Measurements from ENCODE around the gene ST7. TPM values are rescaled to one million over a fixed set of nuclear protein-coding genes. Genes with fewer than 3 reads are reported as not detected.

Gene ST7
- total and polyA plus RNA-seq, 2 of the 13 experiments (the other 11 are each of a cell fraction or from before 2014, with no cell fraction given): 17.3 to 23.5 TPM

- Histone ChIP-seq H3K9me3 (ENCODE audit: low read length) (no peaks in the 10 kb centered on the region), H3K9ac (ENCODE audit: insufficient read depth, low read depth, low read length) (no peak overlapping the region), H3K27ac (ENCODE audit: extremely low read length, insufficient read depth, low read length) (no peak overlapping the region), H2AFZ (ENCODE audit: low read length) (no peak overlapping the region), H3K4me2 (ENCODE audit: low read depth, low read length) (no peak overlapping the region), H3K4me1 (ENCODE audit: insufficient read depth, low read length) (peaks cover 9% of the 10 kb centered on the region), H3K36me3 (replicated peaks in 1 of 2; ENCODE audit: control insufficient read depth in 1 of 2, insufficient read depth in 2 of 2, low read length in 2 of 2) (peaks cover 3 to 9% of the 10 kb centered on the region in 2 experiments; a peak in 2 of 5 replicates), H4K20me1 (ENCODE audit: insufficient read depth, low read length) (no peaks in the 10 kb centered on the region), H3K79me2 (ENCODE audit: insufficient read depth, low read length) (no peaks in the 10 kb centered on the region), H3K4me3 (replicated peaks in 1 of 3; ENCODE audit: insufficient read depth in 1 of 3, low read depth in 2 of 3, low read length in 3 of 3) (no peak overlapping the region), H3K27me3 (ENCODE audit: control insufficient read depth in 1 of 2, insufficient read depth in 2 of 2, low read length in 2 of 2) (no peaks in the 10 kb centered on the region)
- BruUV-seq (replicated peaks): no TSS peak
- POLR2A ChIA-PET: no interaction called here
- DNase-seq (ENCODE audit: low spot score) (no peak), FAIRE-seq (no peak), ATAC-seq (no peak)
- intact Hi-C loops (cut with micrococcal nuclease; ENCODE audit: unreplicated experiment) (no loop called here), in situ Hi-C loops (cut with HindIII; ENCODE audit: extremely low pct_ligation_motif_present, low pct_unique_long_range_greater_than_20kb) (no loop called here)
- 85% methylated on average over 4 of the region's 4 CpGs for WGBS (ENCODE audit: low lambda C conversion rate)
- CTCF ChIA-PET (ENCODE audit: low intra/inter-chr PET ratio, low total read pairs): no interaction called here
- TF ChIP-seq ZNF687 (CRISPR knock-in tag; IDR thresholded peaks at IDR 0.05): no peak
- no peak for TF ChIP-seq CBX2 (IDR thresholded peaks at IDR 0.05; ENCODE audit: low read depth, low read length)
- TF ChIP-seq CBX2 (CRISPR knock-in tag; IDR thresholded peaks at IDR 0.05; ENCODE audit: low read depth): no peak
- TF ChIP-seq, protein P1, sequence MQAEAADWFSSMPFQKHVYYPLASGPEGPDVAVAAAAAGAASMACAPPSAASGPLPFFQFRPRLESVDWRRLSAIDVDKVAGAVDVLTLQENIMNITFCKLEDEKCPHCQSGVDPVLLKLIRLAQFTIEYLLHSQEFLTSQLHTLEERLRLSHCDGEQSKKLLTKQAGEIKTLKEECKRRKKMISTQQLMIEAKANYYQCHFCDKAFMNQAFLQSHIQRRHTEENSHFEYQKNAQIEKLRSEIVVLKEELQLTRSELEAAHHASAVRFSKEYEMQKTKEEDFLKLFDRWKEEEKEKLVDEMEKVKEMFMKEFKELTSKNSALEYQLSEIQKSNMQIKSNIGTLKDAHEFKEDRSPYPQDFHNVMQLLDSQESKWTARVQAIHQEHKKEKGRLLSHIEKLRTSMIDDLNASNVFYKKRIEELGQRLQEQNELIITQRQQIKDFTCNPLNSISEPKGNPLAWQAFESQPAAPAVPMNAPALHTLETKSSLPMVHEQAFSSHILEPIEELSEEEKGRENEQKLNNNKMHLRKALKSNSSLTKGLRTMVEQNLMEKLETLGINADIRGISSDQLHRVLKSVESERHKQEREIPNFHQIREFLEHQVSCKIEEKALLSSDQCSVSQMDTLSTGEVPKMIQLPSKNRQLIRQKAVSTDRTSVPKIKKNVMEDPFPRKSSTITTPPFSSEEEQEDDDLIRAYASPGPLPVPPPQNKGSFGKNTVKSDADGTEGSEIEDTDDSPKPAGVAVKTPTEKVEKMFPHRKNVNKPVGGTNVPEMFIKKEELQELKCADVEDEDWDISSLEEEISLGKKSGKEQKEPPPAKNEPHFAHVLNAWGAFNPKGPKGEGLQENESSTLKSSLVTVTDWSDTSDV (CRISPR knock-in tag; IDR thresholded peaks at IDR 0.05): no peak
- no peak for TF ChIP-seq ZNF556 (CRISPR knock-in tag; IDR thresholded peaks at IDR 0.05; ENCODE audit: borderline replicate concordance)
- no peak for TF ChIP-seq TAF1 (CRISPR knock-in tag; IDR thresholded peaks at IDR 0.05)
- no peak for TF ChIP-seq ZNF136 (CRISPR knock-in tag; IDR thresholded peaks at IDR 0.05; ENCODE audit: low read depth)
- no peak for TF ChIP-seq ZBTB26 (CRISPR knock-in tag; IDR thresholded peaks at IDR 0.05; ENCODE audit: borderline replicate concordance)
- TF ChIP-seq ZMYM4 (CRISPR knock-in tag; IDR thresholded peaks at IDR 0.05): no peak
- TF ChIP-seq NFE2L1 (CRISPR knock-in tag; IDR thresholded peaks at IDR 0.05; ENCODE audit: borderline replicate concordance): no peak
- TF ChIP-seq NONO (IDR thresholded peaks at IDR 0.05): no peak
- no peak for TF ChIP-seq NONO (CRISPR knock-in tag; conservative IDR thresholded peaks at IDR 0.05)
- no peak for TF ChIP-seq HNRNPL (IDR thresholded peaks at IDR 0.05; ENCODE audit: low read depth, low read length)
- no peak for TF ChIP-seq ZXDC (CRISPR knock-in tag; IDR thresholded peaks at IDR 0.05)
- no peak for TF ChIP-seq ZNF121 (CRISPR knock-in tag; IDR thresholded peaks at IDR 0.05)
- no peak for TF ChIP-seq KMT2A (CRISPR knock-in tag; IDR thresholded peaks at IDR 0.05)
Observed at GRCh38 chr7:117143066-117143465, 189.8 kb downstream of the ST7 start.
